Measurements from ENCODE around the gene SLC10A7. TPM values are rescaled to one million over a fixed set of nuclear protein-coding genes. Genes with fewer than 3 reads are reported as not detected.

Gene SLC10A7
- total RNA-seq, 1 experiment from 2014 or later, result 3.9 TPM

GRCh38 chr4:146462251-146462650, 59.5 kb downstream of the SLC10A7 start:
- H2BK12ac ChIP-seq (ENCODE audit: insufficient read length, low read depth, low read length), result no peak overlapping the region

More at GRCh38 chr4:146462251-146462650, 59.5 kb downstream of the SLC10A7 start:
- no peaks in the 10 kb centered on the region for H4K20me1 ChIP-seq (ENCODE audit: control insufficient read depth, insufficient read depth, insufficient read length)
- H3K79me1 ChIP-seq (ENCODE audit: insufficient read depth, low read depth, low read length, poor library complexity, severe bottlenecking), result no peaks in the 10 kb centered on the region
- H3K14ac ChIP-seq (ENCODE audit: insufficient read depth, low read length), result no peak overlapping the region
- H4K5ac ChIP-seq (ENCODE audit: insufficient read length, low read depth, low read length), result no peak overlapping the region
- H3K9me3 Mint-ChIP-seq, result no peaks in the 10 kb centered on the region
- no peak overlapping the region for H3K9ac ChIP-seq (ENCODE audit: extremely low read depth, insufficient read length, low read length)
- H4K91ac ChIP-seq (ENCODE audit: insufficient read length, low read depth, low read length), result no peak overlapping the region
- no peak overlapping the region for H2AK5ac ChIP-seq (ENCODE audit: insufficient read length, low read length)
- H4K8ac ChIP-seq (replicated peaks; ENCODE audit: insufficient read length, low read depth, low read length), result no peak overlapping the region
- DNase-seq, result no peak
- no peak overlapping the region for H3K27ac ChIP-seq (ENCODE audit: insufficient read length, low read depth, low read length)
- no peaks in the 10 kb centered on the region for H3K36me3 Mint-ChIP-seq (ENCODE audit: insufficient read depth in 1 of 3, low read depth in 3 of 3)
- no peaks in the 10 kb centered on the region for H3K23me2 ChIP-seq (ENCODE audit: insufficient read length, low read depth, low read length, poor library complexity, severe bottlenecking)
- H3K18ac ChIP-seq (ENCODE audit: insufficient read length, low read depth, low read length), result no peak overlapping the region
- no peak overlapping the region for H2AFZ ChIP-seq (ENCODE audit: low read length)
- no peak overlapping the region for H2BK120ac ChIP-seq (ENCODE audit: low read depth, low read length, poor library complexity, severe bottlenecking)
- TF ChIP-seq CTCF (conservative IDR thresholded peaks at IDR 0.05), result no peak
- H3K4me3 Mint-ChIP-seq, result no peak overlapping the region
- H3K4me1 ChIP-seq (ENCODE audit: insufficient read depth, low read length), result no peaks in the 10 kb centered on the region
- no peak overlapping the region for H3K56ac ChIP-seq (ENCODE audit: insufficient read length, low read depth, low read length)
- no peaks in the 10 kb centered on the region for H3K27me3 Mint-ChIP-seq (ENCODE audit: low read depth)
- H2BK5ac ChIP-seq (ENCODE audit: insufficient read length, low read length), result no peak overlapping the region
- no peaks in the 10 kb centered on the region for H3K9me3 ChIP-seq (ENCODE audit: control insufficient read depth, low read depth, low read length)
- H2BK20ac ChIP-seq (ENCODE audit: low read depth, low read length, poor library complexity, severe bottlenecking), result no peak overlapping the region
- H3K23ac ChIP-seq (ENCODE audit: insufficient read length, low read depth, low read length), result no peak overlapping the region
- H3K4ac ChIP-seq (ENCODE audit: low read depth, low read length), result no peak overlapping the region
- H3K4me2 ChIP-seq (ENCODE audit: insufficient read depth, insufficient read length, low read length), result no peak overlapping the region
- no peak overlapping the region for H2BK15ac ChIP-seq (ENCODE audit: low read depth, low read length)
- no peaks in the 10 kb centered on the region for H3K79me2 ChIP-seq (ENCODE audit: insufficient read depth, low read length)
- peaks cover 7 to 13% of the 10 kb centered on the region in 2 experiments for H3K4me1 Mint-ChIP-seq
- H3K27me3 ChIP-seq (ENCODE audit: insufficient read depth, low read length), result no peaks in the 10 kb centered on the region
- no peak overlapping the region for H3T11ph ChIP-seq (ENCODE audit: low read length)
- no peak overlapping the region for H3K27ac Mint-ChIP-seq
